Right lobe of liver (tissue), 4 donors: ENCODE measurements around the gene ATP2B3.

ENCODE experiments used
- POLR2A ChIP-seq: fragments of 450-650 bp; IDR thresholded peaks from one replicate; pipeline ENCODE4 v1.6.1; 2017; ENCODE audit warnings: antibody characterized with exemption, mild to moderate bottlenecking
- TF ChIP-seq, protein P1 (sequence below), 4 donors: fragments of 200-600 bp in 3 of 4; fragments of 450-650 bp in 1 of 4; IDR thresholded peaks; one replicate each; pipeline versions ENCODE4 v1.5.1 to v1.8.0; 2016 to 2022; ENCODE audit warnings: antibody characterized with exemption in 4 of 4, mild to moderate bottlenecking in 2 of 4
- donor health status: DM: no; HTN: no; CAD: no.
- donor health status: DM: no; HTN: no; CAD: no.
- donor health status: DM: no; HTN: yes; CAD: no.

DNA sequence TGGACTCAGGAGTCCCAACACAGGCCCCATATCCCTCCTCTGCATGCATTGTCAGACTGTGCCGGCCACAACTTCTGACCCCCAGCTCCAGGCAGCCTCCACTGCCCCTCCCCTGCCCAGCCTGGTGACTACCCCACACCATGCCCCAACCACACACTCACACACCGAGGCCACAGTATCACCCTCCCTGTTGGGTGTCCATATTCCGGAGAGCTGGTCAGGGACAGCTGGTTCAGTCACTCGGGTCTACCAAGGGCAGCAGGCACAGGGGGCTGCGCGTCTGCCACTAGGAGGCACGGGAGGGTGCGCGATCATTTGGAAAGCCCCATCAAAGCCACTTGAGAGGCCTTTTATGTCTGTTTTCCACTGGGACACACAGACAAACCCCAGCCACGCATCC lies 55.2 kb downstream of the ATP2B3 start:
- TF ChIP-seq POLR2A: no peak
- TF ChIP-seq, protein P1, sequence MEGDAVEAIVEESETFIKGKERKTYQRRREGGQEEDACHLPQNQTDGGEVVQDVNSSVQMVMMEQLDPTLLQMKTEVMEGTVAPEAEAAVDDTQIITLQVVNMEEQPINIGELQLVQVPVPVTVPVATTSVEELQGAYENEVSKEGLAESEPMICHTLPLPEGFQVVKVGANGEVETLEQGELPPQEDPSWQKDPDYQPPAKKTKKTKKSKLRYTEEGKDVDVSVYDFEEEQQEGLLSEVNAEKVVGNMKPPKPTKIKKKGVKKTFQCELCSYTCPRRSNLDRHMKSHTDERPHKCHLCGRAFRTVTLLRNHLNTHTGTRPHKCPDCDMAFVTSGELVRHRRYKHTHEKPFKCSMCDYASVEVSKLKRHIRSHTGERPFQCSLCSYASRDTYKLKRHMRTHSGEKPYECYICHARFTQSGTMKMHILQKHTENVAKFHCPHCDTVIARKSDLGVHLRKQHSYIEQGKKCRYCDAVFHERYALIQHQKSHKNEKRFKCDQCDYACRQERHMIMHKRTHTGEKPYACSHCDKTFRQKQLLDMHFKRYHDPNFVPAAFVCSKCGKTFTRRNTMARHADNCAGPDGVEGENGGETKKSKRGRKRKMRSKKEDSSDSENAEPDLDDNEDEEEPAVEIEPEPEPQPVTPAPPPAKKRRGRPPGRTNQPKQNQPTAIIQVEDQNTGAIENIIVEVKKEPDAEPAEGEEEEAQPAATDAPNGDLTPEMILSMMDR (IDR thresholded peaks at IDR 0.05): no peak
